Measurements from ENCODE around the gene SLC6A4. TPM values are rescaled to one million over a fixed set of nuclear protein-coding genes. Genes with fewer than 3 reads are reported as not detected.
A peak's percentile ranks its signal among the peaks of the same experiment; 100 is the strongest.

The SLC6A4 gene
- total RNA-seq, 6 experiments from 2014 or later, result not detected

GRCh38 chr17:30161601-30162000 lies 73.9 kb downstream of the SLC6A4 start:
- Histone ChIP-seq H3K27ac (no peak overlapping the region), H3K36me3 (no peaks in the 10 kb centered on the region), H3K4me1 (peaks cover 0 to 18% (median 5%) of the 10 kb centered on the region in 4 donors), H3K9me3 (no peaks in the 10 kb centered on the region), H3K27me3 (no peaks in the 10 kb centered on the region), H3K4me3 (no peak overlapping the region)
- intact Hi-C loops (cut with DNase I), result no loop called here
- ATAC-seq, result peak in 3 of 4 donors; percentile 52 to 58 (median 55)
- no peak for DNase-seq
- TF ChIP-seq CTCF (IDR thresholded peaks at IDR 0.05) (no peak), POLR2A (IDR thresholded peaks at IDR 0.05) (no peak)

DNA sequence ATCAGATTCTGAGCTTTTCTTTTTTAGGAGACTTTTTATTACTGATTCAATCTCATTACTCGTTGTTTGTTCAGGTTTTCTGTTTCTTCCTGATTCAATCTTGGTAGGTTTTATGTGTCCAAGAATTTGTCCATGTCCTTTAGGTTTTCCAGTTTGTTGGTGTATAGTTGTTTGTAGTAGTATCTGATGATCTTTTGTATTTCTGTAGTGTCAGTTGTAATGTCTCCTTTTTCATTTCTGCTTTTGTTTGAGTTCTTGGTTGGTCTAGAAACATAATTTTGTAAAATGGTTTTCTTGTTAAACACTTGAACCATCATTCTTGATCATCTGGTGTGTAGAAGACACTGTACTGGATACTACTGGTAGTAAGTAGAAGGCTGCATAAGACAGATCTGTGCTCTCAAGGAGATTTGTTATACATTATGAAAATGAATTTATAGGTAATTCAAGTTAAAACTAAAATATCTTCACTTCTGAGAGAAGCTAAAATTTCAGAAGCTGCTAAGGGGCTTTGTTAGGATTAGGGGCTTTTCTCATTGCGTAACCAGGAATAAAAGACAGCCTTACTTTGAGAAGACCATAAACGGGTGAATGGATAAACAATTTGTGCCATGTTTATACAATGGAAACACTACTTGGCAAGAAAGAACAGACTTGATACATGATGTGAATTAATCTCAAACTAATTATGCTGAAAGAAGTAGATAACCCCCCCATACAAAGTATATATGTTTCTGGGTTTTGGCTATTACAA lies 74.9 kb downstream of the SLC6A4 start:
- 75% methylated on average over 3 of the region's 3 CpGs for WGBS (ENCODE audit: insufficient coverage, low coverage, low lambda C conversion rate, missing lambda C conversion rate)
- DNase-seq (no peak), ATAC-seq (no peak)
- TF ChIP-seq POLR2A (IDR thresholded peaks at IDR 0.05), result no peak
- TF ChIP-seq CTCF (IDR thresholded peaks at IDR 0.05), result no peak
- H3K9me3 ChIP-seq, result no peaks in the 10 kb centered on the region
- H3K4me3 ChIP-seq, result no peak overlapping the region
- H3K27me3 ChIP-seq, result no peaks in the 10 kb centered on the region
- peaks cover 0 to 18% (median 5%) of the 10 kb centered on the region in 4 donors for H3K4me1 ChIP-seq
- intact Hi-C loops (cut with DNase I), result no loop called here
- H3K27ac ChIP-seq, result no peak overlapping the region
- no peaks in the 10 kb centered on the region for H3K36me3 ChIP-seq

GRCh38 chr17:30158896-30159625 lies 76.4 kb downstream of the SLC6A4 start:
- intact Hi-C loops (cut with DNase I), result no loop called here
- H3K27ac ChIP-seq, result no peak overlapping the region
- no peaks in the 10 kb centered on the region for H3K9me3 ChIP-seq

GRCh38 chr17:30155389-30155788 lies 80.1 kb downstream of the SLC6A4 start:
- no peaks in the 10 kb centered on the region for H3K4me1 ChIP-seq
- intact Hi-C loops (cut with DNase I), result no loop called here
- H3K36me3 ChIP-seq, result peaks cover 0 to 2% (median 0%) of the 10 kb centered on the region in 4 donors
- no peaks in the 10 kb centered on the region for H3K27me3 ChIP-seq
- TF ChIP-seq POLR2A (IDR thresholded peaks at IDR 0.05), result no peak
- no peak for TF ChIP-seq CTCF (IDR thresholded peaks at IDR 0.05)
- H3K9me3 ChIP-seq, result no peaks in the 10 kb centered on the region
- no peak for DNase-seq
- no peak overlapping the region for H3K27ac ChIP-seq
- no peak for ATAC-seq
- no peak overlapping the region for H3K4me3 ChIP-seq
- WGBS (ENCODE audit: insufficient coverage, low coverage, low lambda C conversion rate, missing lambda C conversion rate), result 100% methylated on average over 2 of the region's 2 CpGs

More at GRCh38 chr17:30158896-30159625, 76.4 kb downstream of the SLC6A4 start:
- H3K27me3 ChIP-seq, result no peaks in the 10 kb centered on the region
- peaks cover 0 to 18% (median 5%) of the 10 kb centered on the region in 4 donors for H3K4me1 ChIP-seq
- TF ChIP-seq POLR2A (IDR thresholded peaks at IDR 0.05), result no peak
- no peak for TF ChIP-seq CTCF (IDR thresholded peaks at IDR 0.05)
- ATAC-seq (no peak), DNase-seq (no peak)
- WGBS (ENCODE audit: insufficient coverage, low coverage, low lambda C conversion rate, missing lambda C conversion rate), result 90% methylated on average over 3 of the region's 3 CpGs
- H3K4me3 ChIP-seq, result no peak overlapping the region
- H3K36me3 ChIP-seq, result no peaks in the 10 kb centered on the region
